Measurements from ENCODE around the gene SLC6A14. TPM values are rescaled to one million over a fixed set of nuclear protein-coding genes. Genes with fewer than 3 reads are reported as not detected.

SLC6A14 gene
- polyA plus RNA-seq, 1 of the 3 experiments (the other 2 are of a cell fraction) = not detected

DNA sequence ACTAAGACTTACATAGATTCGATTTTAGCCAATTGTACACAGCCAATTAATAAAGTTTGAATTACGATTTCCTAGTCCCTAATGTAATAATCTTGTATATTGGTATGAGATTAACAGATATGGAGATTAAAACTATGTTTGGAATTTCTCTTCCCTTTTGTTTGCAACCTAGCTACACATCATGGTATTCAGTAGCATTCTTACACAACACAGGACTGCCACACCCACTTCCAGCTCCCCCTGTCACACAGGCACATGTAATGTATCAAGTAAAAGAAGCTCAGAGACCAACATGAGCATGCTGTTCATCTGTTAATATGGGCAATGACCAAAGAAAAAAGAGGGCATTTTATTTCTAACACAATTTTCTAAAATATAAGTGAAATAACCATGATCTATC, 12.8 kb downstream of the SLC6A14 start:
- no peak overlapping the region for H2AFZ ChIP-seq (ENCODE audit: low read depth)
- CTCF ChIA-PET = no interaction called here
- TF ChIP-seq YY1 (IDR thresholded peaks at IDR 0.05; ENCODE audit: low read depth) (no peak), FOXJ3 (CRISPR knock-in tag; IDR thresholded peaks at IDR 0.05) (no peak), MXI1 (IDR thresholded peaks at IDR 0.05; ENCODE audit: low read depth, low read length) (no peak), SIN3A (IDR thresholded peaks at IDR 0.05; ENCODE audit: borderline replicate concordance, low read depth, low read length) (no peak), ELF1 (IDR thresholded peaks at IDR 0.05) (no peak), SMC3 (IDR thresholded peaks at IDR 0.05; ENCODE audit: low read depth, low read length) (no peak), RXRA (IDR thresholded peaks at IDR 0.05; ENCODE audit: borderline replicate concordance, low read depth) (no peak), EZH2phosphoT487 (IDR thresholded peaks at IDR 0.05; ENCODE audit: borderline replicate concordance, low read depth) (no peak), RCOR1 (IDR thresholded peaks at IDR 0.05; ENCODE audit: low read length) (no peak), GATA2 (CRISPR knock-in tag; IDR thresholded peaks at IDR 0.05) (no peak), FOXM1 (IDR thresholded peaks at IDR 0.05; ENCODE audit: low read depth) (no peak), FOSL2 (IDR thresholded peaks at IDR 0.05; ENCODE audit: borderline replicate concordance, low read depth) (no peak), POLR2AphosphoS5 (IDR thresholded peaks at IDR 0.05; ENCODE audit: low read depth, low read length) (no peak), CHD2 (IDR thresholded peaks at IDR 0.05; ENCODE audit: low read length, partially characterized antibody) (no peak), TAF1 (IDR thresholded peaks at IDR 0.05; ENCODE audit: borderline replicate concordance, low read depth, low read length) (no peak)
- TF ChIP-seq, protein P1, sequence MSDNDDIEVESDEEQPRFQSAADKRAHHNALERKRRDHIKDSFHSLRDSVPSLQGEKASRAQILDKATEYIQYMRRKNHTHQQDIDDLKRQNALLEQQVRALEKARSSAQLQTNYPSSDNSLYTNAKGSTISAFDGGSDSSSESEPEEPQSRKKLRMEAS (IDR thresholded peaks at IDR 0.05; ENCODE audit: low read depth) = no peak
- TF ChIP-seq, protein P2, sequence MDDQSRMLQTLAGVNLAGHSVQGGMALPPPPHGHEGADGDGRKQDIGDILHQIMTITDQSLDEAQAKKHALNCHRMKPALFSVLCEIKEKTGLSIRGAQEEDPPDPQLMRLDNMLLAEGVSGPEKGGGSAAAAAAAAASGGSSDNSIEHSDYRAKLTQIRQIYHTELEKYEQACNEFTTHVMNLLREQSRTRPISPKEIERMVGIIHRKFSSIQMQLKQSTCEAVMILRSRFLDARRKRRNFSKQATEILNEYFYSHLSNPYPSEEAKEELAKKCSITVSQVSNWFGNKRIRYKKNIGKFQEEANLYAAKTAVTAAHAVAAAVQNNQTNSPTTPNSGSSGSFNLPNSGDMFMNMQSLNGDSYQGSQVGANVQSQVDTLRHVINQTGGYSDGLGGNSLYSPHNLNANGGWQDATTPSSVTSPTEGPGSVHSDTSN (IDR thresholded peaks at IDR 0.05) = no peak
- TF ChIP-seq, protein P3, sequence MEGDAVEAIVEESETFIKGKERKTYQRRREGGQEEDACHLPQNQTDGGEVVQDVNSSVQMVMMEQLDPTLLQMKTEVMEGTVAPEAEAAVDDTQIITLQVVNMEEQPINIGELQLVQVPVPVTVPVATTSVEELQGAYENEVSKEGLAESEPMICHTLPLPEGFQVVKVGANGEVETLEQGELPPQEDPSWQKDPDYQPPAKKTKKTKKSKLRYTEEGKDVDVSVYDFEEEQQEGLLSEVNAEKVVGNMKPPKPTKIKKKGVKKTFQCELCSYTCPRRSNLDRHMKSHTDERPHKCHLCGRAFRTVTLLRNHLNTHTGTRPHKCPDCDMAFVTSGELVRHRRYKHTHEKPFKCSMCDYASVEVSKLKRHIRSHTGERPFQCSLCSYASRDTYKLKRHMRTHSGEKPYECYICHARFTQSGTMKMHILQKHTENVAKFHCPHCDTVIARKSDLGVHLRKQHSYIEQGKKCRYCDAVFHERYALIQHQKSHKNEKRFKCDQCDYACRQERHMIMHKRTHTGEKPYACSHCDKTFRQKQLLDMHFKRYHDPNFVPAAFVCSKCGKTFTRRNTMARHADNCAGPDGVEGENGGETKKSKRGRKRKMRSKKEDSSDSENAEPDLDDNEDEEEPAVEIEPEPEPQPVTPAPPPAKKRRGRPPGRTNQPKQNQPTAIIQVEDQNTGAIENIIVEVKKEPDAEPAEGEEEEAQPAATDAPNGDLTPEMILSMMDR (IDR thresholded peaks at IDR 0.05) = no peak
- H3K4me2 ChIP-seq = no peak overlapping the region
- H3K36me3 ChIP-seq (replicated peaks in 1 of 2; ENCODE audit: control insufficient read depth in 1 of 2, insufficient read depth in 2 of 2, low read length in 1 of 2) = no peaks in the 10 kb centered on the region
- no peak overlapping the region for H3K4me3 ChIP-seq (ENCODE audit: low read depth in 2 of 2, low read length in 1 of 2)
- H4K20me1 ChIP-seq (ENCODE audit: insufficient read depth) = no peaks in the 10 kb centered on the region
- no peaks in the 10 kb centered on the region for H3K27me3 ChIP-seq (ENCODE audit: insufficient read depth)
- H3K9me3 ChIP-seq = no peaks in the 10 kb centered on the region
- 6% methylated on average over 2 of the region's 2 CpGs for WGBS (ENCODE audit: low lambda C conversion rate)
- no peak overlapping the region for H3K9ac ChIP-seq
- H3K27ac ChIP-seq (ENCODE audit: low read depth in 2 of 2, low read length in 1 of 2) = no peak overlapping the region
- POLR2A ChIA-PET = no interaction called here
- H3K4me1 ChIP-seq (ENCODE audit: control insufficient read depth in 1 of 2, insufficient read depth in 2 of 2, low read depth in 1 of 2, low read length in 1 of 2) = no peaks in the 10 kb centered on the region
- H3K79me2 ChIP-seq (ENCODE audit: insufficient read depth) = no peaks in the 10 kb centered on the region
- no peaks in the 10 kb centered on the region for H3F3A ChIP-seq (replicated peaks; ENCODE audit: insufficient read depth)
- DNase-seq = no peak
- no peaks in the 10 kb centered on the region for H3K9me2 ChIP-seq
